ENCODE measurements around the gene C1QTNF12.

C1QTNF12 gene

DNA sequence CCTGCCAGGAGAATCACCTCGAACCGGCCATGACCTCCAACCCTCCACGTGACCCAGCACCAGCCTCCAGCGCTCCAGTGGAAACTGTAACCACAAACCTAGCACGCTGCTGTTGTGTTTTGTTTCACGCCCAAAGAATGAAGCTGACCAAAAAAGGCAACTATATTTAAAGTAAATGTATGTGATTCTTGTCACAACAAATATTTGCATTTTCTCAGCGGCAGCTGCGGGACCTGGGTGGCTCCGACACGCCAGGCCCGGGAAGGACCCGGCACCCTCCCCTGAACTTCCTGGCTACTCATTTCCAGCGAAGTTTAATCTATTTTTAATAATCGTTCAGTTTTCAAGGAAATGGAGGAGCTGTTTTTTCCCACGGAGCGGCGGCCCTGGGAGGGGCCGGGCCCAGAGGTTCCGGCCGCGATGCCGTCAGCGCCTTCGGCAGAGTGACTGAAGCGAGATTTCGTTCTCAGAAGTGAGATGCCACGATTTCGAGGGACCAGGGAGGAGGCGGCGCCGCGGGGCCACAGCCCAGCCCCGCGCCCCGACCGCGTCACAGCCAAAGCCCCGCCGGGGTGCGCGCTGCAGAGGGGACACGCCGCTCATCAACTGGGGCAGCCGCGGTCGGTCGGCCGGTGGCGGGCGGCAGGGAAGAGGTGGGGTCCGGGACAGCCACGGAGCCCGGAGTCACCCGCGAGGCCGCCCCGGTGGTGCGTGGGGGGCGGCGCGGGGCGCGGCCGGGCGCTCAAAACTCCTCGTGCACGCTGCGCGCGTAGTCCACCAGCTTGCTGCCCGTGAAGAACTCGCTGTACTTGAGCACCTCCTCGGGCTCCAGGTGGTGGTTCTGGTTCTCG, 29.5 kb downstream of the C1QTNF12 start:
- TF ChIP-seq YY1 (IDR thresholded peaks at IDR 0.05; ENCODE audit: insufficient read depth, insufficient read length), result no peak
- H3K4me1 ChIP-seq (ENCODE audit: insufficient read depth, insufficient read length), result no peaks in the 10 kb centered on the region
- peaks cover 48% of the 10 kb centered on the region for H3K36me3 ChIP-seq (ENCODE audit: insufficient read depth, insufficient read length, low read length)
- H3K9me3 ChIP-seq (ENCODE audit: insufficient read depth, low read length), result no peaks in the 10 kb centered on the region
- H3K4me3 ChIP-seq (ENCODE audit: insufficient read length, low read depth), result no peak overlapping the region
- H3K9ac ChIP-seq (ENCODE audit: insufficient read length, low read depth), result no peak overlapping the region
- no peak for DNase-seq (ENCODE audit: low read depth, low spot score)
- H3K27me3 ChIP-seq (ENCODE audit: insufficient read depth, insufficient read length), result no peaks in the 10 kb centered on the region

DNA sequence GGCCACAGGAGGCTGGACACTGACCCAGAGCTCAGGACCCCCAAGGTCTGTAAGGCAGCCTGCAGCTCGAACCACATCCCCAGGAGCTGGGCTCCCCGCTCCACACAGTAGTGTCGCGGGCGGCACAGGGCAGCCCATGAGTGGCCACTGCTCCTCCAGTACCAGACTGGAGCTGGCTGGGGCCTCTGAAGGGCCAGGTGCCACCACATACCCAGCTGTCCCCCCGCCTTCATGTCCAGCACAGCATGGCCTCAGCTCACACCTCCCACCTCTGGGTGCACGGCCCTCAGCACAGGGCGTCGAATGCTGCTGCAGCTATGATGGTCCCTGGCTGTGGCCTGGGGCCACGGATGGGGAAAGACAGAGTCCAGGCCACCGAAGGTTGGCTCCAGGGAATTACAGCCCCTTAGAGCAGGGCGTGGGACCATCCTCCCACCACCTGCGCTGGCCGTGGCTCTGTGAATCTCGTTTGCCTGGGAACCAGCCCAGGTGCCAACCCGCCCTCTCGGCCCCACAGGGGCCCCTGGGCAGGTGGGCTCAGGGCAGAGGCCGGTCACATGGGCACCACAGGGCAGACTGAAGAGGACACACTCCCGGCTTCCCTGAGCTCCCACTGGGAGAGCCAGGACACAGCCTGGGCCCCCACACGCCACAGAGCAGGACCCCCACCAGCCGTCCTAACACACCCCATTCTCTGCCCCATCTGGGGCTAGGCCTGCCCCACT, 30.5 kb downstream of the C1QTNF12 start:
- TF ChIP-seq YY1 (IDR thresholded peaks at IDR 0.05; ENCODE audit: insufficient read depth, insufficient read length) (no peak), ZNF274 (IDR thresholded peaks at IDR 0.05; ENCODE audit: low read depth, low read length) (no peak), SUZ12 (IDR thresholded peaks at IDR 0.05; ENCODE audit: extremely low read depth, insufficient read depth, insufficient read length) (no peak)
- Histone ChIP-seq H3K9me3 (ENCODE audit: insufficient read depth, low read length) (no peaks in the 10 kb centered on the region), H3K27me3 (ENCODE audit: insufficient read depth, insufficient read length) (no peaks in the 10 kb centered on the region), H3K4me3 (ENCODE audit: insufficient read length, low read depth) (no peak overlapping the region), H3K9ac (ENCODE audit: insufficient read length, low read depth) (no peak overlapping the region), H3K4me1 (ENCODE audit: insufficient read depth, insufficient read length) (no peaks in the 10 kb centered on the region), H3K36me3 (ENCODE audit: insufficient read depth, insufficient read length, low read length) (peaks cover 42% of the 10 kb centered on the region)
- DNase-seq (ENCODE audit: low read depth, low spot score), result no peak

DNA sequence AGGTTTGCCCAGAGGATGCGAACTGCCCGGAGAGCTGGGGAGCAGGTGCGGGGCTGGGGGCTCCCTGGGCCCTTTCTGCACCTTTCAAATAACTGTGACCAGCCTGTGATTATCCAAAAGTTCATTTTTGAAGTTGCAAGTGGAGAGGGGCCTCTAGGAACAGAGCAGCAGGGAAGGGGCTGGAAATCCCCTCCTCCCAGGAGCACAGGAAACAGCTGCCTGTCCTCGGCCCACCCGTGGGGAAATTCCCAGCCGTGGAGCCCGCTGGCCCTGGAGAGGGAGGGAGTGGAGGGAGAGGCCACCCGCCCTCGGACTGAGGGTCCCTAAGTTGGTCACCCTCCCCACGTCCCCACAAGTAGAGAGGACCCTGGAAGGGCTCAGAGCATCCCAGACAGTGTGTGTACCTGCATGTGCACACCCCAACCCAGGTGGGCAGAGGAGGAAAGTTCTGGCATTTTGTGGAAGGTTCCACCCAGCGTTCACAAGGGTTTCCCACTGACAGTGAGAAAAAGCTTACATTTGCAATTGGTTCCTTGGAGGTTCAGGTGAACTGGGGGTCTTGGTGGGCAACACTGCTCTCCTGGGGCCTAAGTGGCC, 31.3 kb downstream of the C1QTNF12 start:
- Histone ChIP-seq H3K27me3 (ENCODE audit: insufficient read depth, insufficient read length) (no peaks in the 10 kb centered on the region), H3K4me1 (ENCODE audit: insufficient read depth, insufficient read length) (peaks cover 2% of the 10 kb centered on the region), H3K9me3 (ENCODE audit: insufficient read depth, low read length) (no peaks in the 10 kb centered on the region), H3K9ac (ENCODE audit: insufficient read length, low read depth) (no peak overlapping the region), H3K36me3 (ENCODE audit: insufficient read depth, insufficient read length, low read length) (peaks cover 35% of the 10 kb centered on the region), H3K4me3 (ENCODE audit: insufficient read length, low read depth) (no peak overlapping the region)
- TF ChIP-seq YY1 (IDR thresholded peaks at IDR 0.05; ENCODE audit: insufficient read depth, insufficient read length) (no peak), ZNF274 (IDR thresholded peaks at IDR 0.05; ENCODE audit: low read depth, low read length) (no peak)
- no peak for DNase-seq (ENCODE audit: low read depth, low spot score)

DNA sequence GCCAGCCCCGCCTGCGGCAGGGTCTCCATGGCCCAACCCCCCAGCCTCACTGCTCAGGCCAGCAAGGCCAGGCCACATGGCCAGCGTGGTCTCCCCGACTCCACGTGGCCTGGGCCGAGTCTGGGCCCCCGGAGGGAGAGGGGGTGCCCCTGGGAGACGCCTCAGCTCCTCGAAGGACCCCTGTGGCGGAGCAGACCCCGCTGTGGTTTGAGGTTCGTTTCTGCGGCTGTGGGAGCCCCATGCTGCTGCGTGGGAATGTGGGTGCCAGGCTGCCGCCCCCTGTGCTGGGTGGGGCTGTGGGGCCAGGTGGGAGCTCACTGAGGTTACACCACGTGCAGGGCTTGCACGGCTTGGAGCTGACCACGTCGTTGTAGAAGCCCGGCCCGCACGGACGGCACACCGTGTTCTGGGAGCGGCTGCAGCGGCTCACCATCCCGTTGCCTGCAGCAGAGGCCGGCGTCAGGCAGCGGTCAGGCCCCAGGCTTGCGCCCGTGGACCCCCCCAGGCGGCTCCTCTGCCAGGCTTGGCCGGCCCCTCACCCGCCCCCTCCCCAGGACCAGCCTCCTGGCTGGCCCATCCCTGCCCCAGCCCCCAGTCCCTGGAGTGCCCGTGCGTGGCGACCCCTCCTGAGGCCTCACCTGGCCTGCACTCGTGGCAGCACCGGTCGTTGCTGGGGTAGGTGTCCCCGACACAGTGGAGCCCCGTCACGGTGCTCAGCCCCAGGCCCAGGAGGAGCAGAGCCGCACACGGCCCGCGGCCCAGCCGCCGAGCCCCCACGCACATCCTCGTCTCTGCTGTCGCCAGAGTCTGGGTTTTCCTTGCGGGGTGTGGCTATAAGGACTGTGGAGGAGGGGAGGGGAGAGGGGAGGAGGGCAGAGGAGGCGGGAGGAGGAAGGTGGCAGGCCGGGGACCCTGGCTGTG, 32.9 kb downstream of the C1QTNF12 start, which contains the start of gene TNFRSF4:
TSS of gene TNFRSF4 (minus strand) at position 809 of the 921 bp plus-strand sequence. CDS start at position 783, 26 bp downstream.
- no peak within 1 kb of the TSS for H3K4me3 ChIP-seq (ENCODE audit: insufficient read length, low read depth)
- peaks cover 26% of the 10 kb centered on the region for H3K36me3 ChIP-seq (ENCODE audit: insufficient read depth, insufficient read length, low read length)
- TF ChIP-seq ZNF274 (IDR thresholded peaks at IDR 0.05; ENCODE audit: low read depth, low read length) (no peak), YY1 (IDR thresholded peaks at IDR 0.05; ENCODE audit: insufficient read depth, insufficient read length) (no peak), SUZ12 (IDR thresholded peaks at IDR 0.05; ENCODE audit: extremely low read depth, insufficient read depth, insufficient read length) (no peak)
- peaks cover 2% of the 10 kb centered on the region for H3K4me1 ChIP-seq (ENCODE audit: insufficient read depth, insufficient read length)
- H3K9ac ChIP-seq (ENCODE audit: insufficient read length, low read depth), result no peak within 1 kb of the TSS
- H3K27me3 ChIP-seq (ENCODE audit: insufficient read depth, insufficient read length), result no peaks in the 10 kb centered on the region
- no peaks in the 10 kb centered on the region for H3K9me3 ChIP-seq (ENCODE audit: insufficient read depth, low read length)
- DNase-seq (ENCODE audit: low read depth, low spot score), result no peak

DNA sequence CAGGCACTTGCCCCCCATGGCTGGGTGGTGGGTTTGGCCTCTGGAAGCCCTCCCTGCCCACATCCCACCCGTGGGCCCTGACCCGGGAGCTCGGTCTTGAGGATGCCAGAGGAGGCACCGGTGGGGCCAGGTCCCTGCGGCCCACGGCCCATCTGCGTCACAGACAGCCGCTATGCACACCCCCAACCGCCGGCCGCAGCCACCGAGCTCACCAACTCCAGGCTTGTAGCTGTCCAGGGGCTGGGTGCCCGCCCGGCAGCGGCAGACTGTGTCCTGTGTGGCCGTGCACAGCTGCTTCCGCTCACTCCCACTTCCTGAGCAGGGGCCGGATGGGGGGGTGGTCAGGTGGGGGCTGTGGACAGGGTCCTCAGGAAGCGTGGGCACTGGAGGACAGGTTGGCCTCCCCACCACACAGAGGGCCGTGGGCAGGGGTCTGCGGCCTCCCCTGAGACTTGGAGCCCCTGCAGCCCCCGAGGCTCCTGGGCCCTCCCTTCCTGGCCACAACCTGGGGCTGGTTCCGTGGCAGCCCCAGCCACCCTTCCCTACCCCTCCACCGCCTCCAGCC, 33.7 kb downstream of the C1QTNF12 start:
- DNase-seq (ENCODE audit: low read depth, low spot score), result no peak
- Histone ChIP-seq H3K4me3 (ENCODE audit: insufficient read length, low read depth) (no peak overlapping the region), H3K9ac (ENCODE audit: insufficient read length, low read depth) (no peak overlapping the region), H3K27me3 (ENCODE audit: insufficient read depth, insufficient read length) (no peaks in the 10 kb centered on the region), H3K9me3 (ENCODE audit: insufficient read depth, low read length) (no peaks in the 10 kb centered on the region), H3K36me3 (ENCODE audit: insufficient read depth, insufficient read length, low read length) (peaks cover 19% of the 10 kb centered on the region), H3K4me1 (ENCODE audit: insufficient read depth, insufficient read length) (peaks cover 6% of the 10 kb centered on the region)
- TF ChIP-seq SUZ12 (IDR thresholded peaks at IDR 0.05; ENCODE audit: extremely low read depth, insufficient read depth, insufficient read length), result no peak
- TF ChIP-seq YY1 (IDR thresholded peaks at IDR 0.05; ENCODE audit: insufficient read depth, insufficient read length), result no peak
- TF ChIP-seq ZNF274 (IDR thresholded peaks at IDR 0.05; ENCODE audit: low read depth, low read length), result no peak

DNA sequence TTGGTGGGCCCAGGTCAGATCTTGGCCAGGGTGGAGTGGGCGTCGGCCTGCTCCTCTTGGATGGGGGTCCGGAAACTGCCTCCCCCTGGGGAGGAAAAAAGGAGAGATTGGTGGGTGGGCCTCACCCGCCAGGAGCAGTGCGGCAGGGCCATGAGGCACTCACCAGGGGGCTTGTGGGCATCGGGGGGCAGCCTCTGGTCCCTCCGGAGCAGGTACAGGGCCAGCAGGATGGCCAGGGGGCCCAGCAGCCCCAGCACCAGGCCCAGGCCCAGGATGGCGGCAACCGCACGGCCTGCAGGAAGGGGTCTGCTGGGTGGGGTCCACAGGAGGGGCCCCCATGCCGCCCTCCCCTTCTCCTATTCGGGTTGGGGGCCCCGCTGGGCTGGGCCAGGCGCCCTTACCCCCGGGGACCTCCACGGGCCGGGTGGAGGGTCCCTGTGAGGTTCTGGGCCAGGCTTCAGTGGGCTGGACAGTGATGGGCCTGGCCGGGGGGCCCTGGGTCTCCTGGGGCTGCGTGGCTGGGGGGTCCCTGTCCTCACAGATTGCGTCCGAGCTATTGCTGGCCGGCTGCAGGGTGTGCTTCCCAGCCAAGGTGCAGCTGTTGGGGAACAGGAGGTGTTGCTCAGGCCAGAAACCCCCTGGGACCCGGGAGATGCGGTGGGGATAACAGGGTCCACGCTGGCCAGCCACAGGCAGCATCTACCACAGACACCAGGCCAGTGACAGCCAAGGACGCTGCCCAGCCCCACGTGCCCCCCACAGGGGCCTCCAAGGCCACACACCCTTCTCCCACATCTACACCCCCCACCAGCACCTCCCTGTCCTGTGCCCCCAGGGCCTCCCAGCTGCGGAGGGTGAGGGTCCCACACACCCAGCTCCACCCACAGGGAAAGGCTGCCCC, 34.7 kb downstream of the C1QTNF12 start:
- Histone ChIP-seq H3K4me3 (ENCODE audit: insufficient read length, low read depth) (no peak overlapping the region), H3K27me3 (ENCODE audit: insufficient read depth, insufficient read length) (no peaks in the 10 kb centered on the region), H3K9ac (ENCODE audit: insufficient read length, low read depth) (no peak overlapping the region), H3K4me1 (ENCODE audit: insufficient read depth, insufficient read length) (peaks cover 13% of the 10 kb centered on the region), H3K36me3 (ENCODE audit: insufficient read depth, insufficient read length, low read length) (peaks cover 10% of the 10 kb centered on the region), H3K9me3 (ENCODE audit: insufficient read depth, low read length) (no peaks in the 10 kb centered on the region)
- DNase-seq (ENCODE audit: low read depth, low spot score), result no peak
- TF ChIP-seq ZNF274 (IDR thresholded peaks at IDR 0.05; ENCODE audit: low read depth, low read length) (no peak), SUZ12 (IDR thresholded peaks at IDR 0.05; ENCODE audit: extremely low read depth, insufficient read depth, insufficient read length) (no peak)
